Caco-2 (cell line): ENCODE results near the gene MARS1. TPM values are rescaled to one million over a fixed set of nuclear protein-coding genes. Genes with fewer than 3 reads are reported as not detected.

ENCODE experiments used
- BruUV-seq: library from RNA; stranded (reverse); fragments of 400-500 nt; replicated peaks from 2 replicates; lab custom pipeline; 2021; lab: Mats Ljungman, UMichigan
- CTCF ChIA-PET: fragments of 300-600 bp; sonication (Branson Sonifier 250); formaldehyde crosslinking; loops from one replicate; lab custom pipeline; 2022; ENCODE audit warnings: antibody characterized with exemption; lab: Charles Lee
- POLR2A ChIA-PET: fragments of 300-600 bp; sonication (Branson Sonifier 250); formaldehyde crosslinking; loops from one replicate; lab custom pipeline; 2022; ENCODE audit warnings: antibody characterized with exemption; lab: Charles Lee
- DNase-seq, 2 experiments: peaks; one replicate each; pipeline versions ENCODE4 v3.0.0 to v3.0.0-alpha.2; 2020 to 2022
- H3K27me3 ChIP-seq: replicated peaks from 2 replicates; pipeline ENCODE4 v1.6.0; 2011; ENCODE audit warnings: low read length; ENCODE audit not compliant: control insufficient read depth, insufficient read depth
- H3K36me3 ChIP-seq: 2 replicates; pipeline ENCODE4 v1.5.1; 2011; ENCODE audit warnings: low read length; ENCODE audit not compliant: control insufficient read depth, insufficient read depth
- H3K4me1 ChIP-seq: fragments of 250-450 bp; sonication (Bioruptor Pico); 2 replicates; pipeline ENCODE4 v1.5.1; 2020; ENCODE audit warnings: mild to moderate bottlenecking
- H3K4me3 ChIP-seq: 2 replicates; pipeline ENCODE4 v1.5.1; 2011; ENCODE audit warnings: low read depth, mild to moderate bottlenecking, control low read depth, low read length
- H3K9me3 ChIP-seq: fragments of 250-450 bp; sonication (Bioruptor Pico); 2 replicates; pipeline ENCODE4 v1.5.1; 2020; ENCODE audit warnings: mild to moderate bottlenecking, moderate library complexity
- H3K27ac Mint-ChIP-seq: one replicate; pipeline ENCODE4 v1.8.0; 2022; ENCODE audit warnings: mixed read lengths; ENCODE audit not compliant: unreplicated experiment
- H3K27me3 Mint-ChIP-seq: one replicate; pipeline ENCODE4 v1.8.0; 2022; ENCODE audit warnings: mixed read lengths; ENCODE audit not compliant: insufficient read depth, unreplicated experiment
- H3K36me3 Mint-ChIP-seq: one replicate; pipeline ENCODE4 v1.8.0; 2022; ENCODE audit warnings: mild to moderate bottlenecking, mixed read lengths; ENCODE audit not compliant: insufficient read depth, unreplicated experiment
- H3K4me1 Mint-ChIP-seq: one replicate; pipeline ENCODE4 v1.8.0; 2022; ENCODE audit warnings: low read depth, mixed read lengths; ENCODE audit not compliant: unreplicated experiment
- H3K4me3 Mint-ChIP-seq: one replicate; pipeline ENCODE4 v1.8.0; 2022; ENCODE audit warnings: mild to moderate bottlenecking, moderate library complexity, mixed read lengths; ENCODE audit not compliant: unreplicated experiment
- H3K9me3 Mint-ChIP-seq: one replicate; pipeline ENCODE4 v1.8.0; 2022; ENCODE audit warnings: mixed read lengths; ENCODE audit not compliant: unreplicated experiment
- CTCF ChIP-seq, 2 experiments: fragments of 200-600 bp in 1 of 2; IDR thresholded peaks; 1 replicate in 1 of 2; 2 replicates in 1 of 2; pipeline versions ENCODE4 v1.5.1 to v1.8.0; 2011 to 2022; ENCODE audit warnings: antibody characterized with exemption in 1 of 2, control low read depth in 1 of 2, inconsistent platforms in 1 of 2, low read depth in 1 of 2, low read length in 1 of 2, mild to moderate bottlenecking in 1 of 2, moderate library complexity in 1 of 2; ENCODE audit not compliant: insufficient read depth in 1 of 2, severe bottlenecking in 1 of 2, unreplicated experiment in 1 of 2
- intact Hi-C: fragments of 100-400 bp; cut with micrococcal nuclease; formaldehyde crosslinking; loops from one replicate; pipeline ENCODE4 v1.10.0; 2022; ENCODE audit not compliant: unreplicated experiment
- total RNA-seq: library from RNA; stranded (reverse); gene quantifications from 2 replicates; pipeline ENCODE4 v1.2.3, GENCODE V29; 2022

MARS1 gene
- total RNA-seq, 1 experiment from 2014 or later, result 583 TPM

- peaks cover 24% of the 10 kb centered on the region for H3K4me1 Mint-ChIP-seq
- peaks cover 98% of the 10 kb centered on the region for H3K36me3 Mint-ChIP-seq
- BruUV-seq, result no TSS peak
- peak; percentile 74 to 75 for DNase-seq
- peaks cover 4% of the 10 kb centered on the region for H3K36me3 ChIP-seq
- CTCF ChIA-PET, result no interaction called here
- H3K4me1 ChIP-seq, result peaks cover 25% of the 10 kb centered on the region
- POLR2A ChIA-PET, result no interaction called here
- no peaks in the 10 kb centered on the region for H3K27me3 Mint-ChIP-seq
- peak overlapping the region; percentile 71 for H3K4me3 ChIP-seq
- H3K27ac Mint-ChIP-seq, result peak overlapping the region; percentile 94
- intact Hi-C loops, result no loop called here
- H3K27me3 ChIP-seq, result no peaks in the 10 kb centered on the region
- no peaks in the 10 kb centered on the region for H3K9me3 Mint-ChIP-seq
- peak overlapping the region; percentile 86 for H3K4me3 Mint-ChIP-seq
- TF ChIP-seq CTCF (IDR thresholded peaks at IDR 0.05; ENCODE audit: insufficient read depth in 1 of 2, low read depth in 1 of 2, low read length in 1 of 2, severe bottlenecking in 1 of 2, unreplicated experiment in 1 of 2), result no peak
- H3K9me3 ChIP-seq, result no peaks in the 10 kb centered on the region
These were observed 31.3 kb downstream of the MARS1 start for GRCh38 chr12:57518920-57519795.

- DNase-seq, result peak; percentile 70 to 71
- Mint-ChIP-seq H3K4me3 (peak overlapping the region; percentile 86), H3K36me3 (peaks cover 94% of the 10 kb centered on the region), H3K27ac (peak overlapping the region; percentile 94), H3K27me3 (no peaks in the 10 kb centered on the region), H3K4me1 (peaks cover 29% of the 10 kb centered on the region), H3K9me3 (no peaks in the 10 kb centered on the region)
- H3K9me3 ChIP-seq, result no peaks in the 10 kb centered on the region
- POLR2A ChIA-PET, result interaction anchor here (1.4 to 1.6 kb wide), 2 partner anchors 27 to 31 kb away, joined by 5 to 6 read pairs; partner anchors contain the start of gene DCTN2
- no peaks in the 10 kb centered on the region for H3K27me3 ChIP-seq
- intact Hi-C loops, result loop anchor here (5.0 kb wide), 2 partner anchors 103 to 208 kb away; no protein-coding TSS in a partner anchor
- peak overlapping the region; percentile 71 for H3K4me3 ChIP-seq
- H3K36me3 ChIP-seq, result peaks cover 4% of the 10 kb centered on the region
- CTCF ChIA-PET, result interaction anchor here (1.2 kb wide), 1 partner anchor 61 kb away, joined by 4 read pairs; no protein-coding TSS in a partner anchor
- BruUV-seq, result no TSS peak
- H3K4me1 ChIP-seq, result peaks cover 30% of the 10 kb centered on the region
- no peak for TF ChIP-seq CTCF (IDR thresholded peaks at IDR 0.05; ENCODE audit: insufficient read depth in 1 of 2, low read depth in 1 of 2, low read length in 1 of 2, severe bottlenecking in 1 of 2, unreplicated experiment in 1 of 2)
These were observed 31.9 kb downstream of the MARS1 start for GRCh38 chr12:57519796-57520052.

- DNase-seq, result peak; percentile 99
- H3K4me3 ChIP-seq, result peak within 1 kb of the TSS; percentile 71
- peak within 1 kb of the TSS; percentile 94 for H3K27ac Mint-ChIP-seq
- H3K4me3 Mint-ChIP-seq, result peak within 1 kb of the TSS; percentile 86
- intact Hi-C loops, result loop anchor here (5.0 kb wide), 2 partner anchors 102 to 207 kb away; no protein-coding TSS in a partner anchor
- peaks cover 94% of the 10 kb centered on the region for H3K36me3 Mint-ChIP-seq
- no peaks in the 10 kb centered on the region for H3K27me3 ChIP-seq
- POLR2A ChIA-PET, result interaction anchor here (0.5 to 1.6 kb wide), 5 partner anchors 20 to 184 kb away, joined by 3 to 6 read pairs (median 3); partner anchors contain the start of gene DCTN2
- H3K9me3 Mint-ChIP-seq, result no peaks in the 10 kb centered on the region
- H3K36me3 ChIP-seq, result peaks cover 6% of the 10 kb centered on the region
- peaks cover 29% of the 10 kb centered on the region for H3K4me1 Mint-ChIP-seq
- H3K4me1 ChIP-seq, result peaks cover 33% of the 10 kb centered on the region
- TF ChIP-seq CTCF (IDR thresholded peaks at IDR 0.05; ENCODE audit: insufficient read depth in 1 of 2, low read depth in 1 of 2, low read length in 1 of 2, severe bottlenecking in 1 of 2, unreplicated experiment in 1 of 2), result no peak
- TSS peak; percentile 58 for BruUV-seq
- H3K27me3 Mint-ChIP-seq, result no peaks in the 10 kb centered on the region
- H3K9me3 ChIP-seq, result no peaks in the 10 kb centered on the region
- CTCF ChIA-PET, result interaction anchor here (1.2 kb wide), 1 partner anchor 62 kb away, joined by 4 read pairs; no protein-coding TSS in a partner anchor
These were observed 32.4 kb downstream of the MARS1 start, which contains the start of gene DDIT3 for GRCh38 chr12:57520053-57520818. DDIT3 (minus strand) TSS chr12:57520514; CDS start chr12:57517406, 3,108 bp downstream.
